GM12872 (cell line): ENCODE measurements around the gene LAMA5.

Experiments
- CTCF ChIP-seq: IDR thresholded peaks from 3 replicates; pipeline ENCODE4 v1.5.1; 2011; ENCODE audit warnings: low read depth, mild to moderate bottlenecking, low read length, moderate library complexity; ENCODE audit not compliant: insufficient read depth

The LAMA5 gene

GRCh38 chr20:62268228-62268900, 98.7 kb downstream of the LAMA5 start:
- no peak for TF ChIP-seq CTCF

GRCh38 chr20:62267543-62267942, 99.6 kb downstream of the LAMA5 start:
- no peak for TF ChIP-seq CTCF

- no peak for TF ChIP-seq CTCF
These were observed 100.3 kb downstream of the LAMA5 start for GRCh38 chr20:62266851-62267250.

- no peak for TF ChIP-seq CTCF
These were observed 100.8 kb downstream of the LAMA5 start for GRCh38 chr20:62266340-62266739.

GRCh38 chr20:62265365-62265764, 101.7 kb downstream of the LAMA5 start:
- TF ChIP-seq CTCF = no peak

GRCh38 chr20:62263396-62263795, 103.7 kb downstream of the LAMA5 start:
- no peak for TF ChIP-seq CTCF

- TF ChIP-seq CTCF = no peak
These were observed 105.0 kb downstream of the LAMA5 start for GRCh38 chr20:62262064-62262463.
